Liver (tissue), 9 donors: ENCODE data around the gene GPT2. TPM values are rescaled to one million over a fixed set of nuclear protein-coding genes. Genes with fewer than 3 reads are reported as not detected.
"Not testable (repeated sequence)": the region's sequence is repeated elsewhere in the genome, so short reads cannot be mapped to it uniquely, and the experiment has no call there.

Experiments used
- DNase-seq: peaks from one replicate; pipeline ENCODE4 v3.0.0-alpha.2; 2017; ENCODE audit warnings: low spot score
- H3K27ac ChIP-seq, 2 donors: one replicate each; pipeline ENCODE4 v1.7.0; 2013; ENCODE audit warnings: inconsistent platforms in 2 of 2, low read length in 2 of 2, control low read depth in 1 of 2, low read depth in 1 of 2, mild to moderate bottlenecking in 1 of 2
- H3K27me3 ChIP-seq, 4 donors: one replicate each; pipeline versions ENCODE4 v1.6.1 to v1.7.0; 2013; ENCODE audit warnings: low read length in 3 of 4, inconsistent platforms in 1 of 4, mild to moderate bottlenecking in 1 of 4, moderate library complexity in 1 of 4; ENCODE audit not compliant: control insufficient read depth in 4 of 4, insufficient read depth in 4 of 4
- H3K36me3 ChIP-seq, 4 donors: one replicate each; pipeline versions ENCODE4 v1.6.1 to v1.7.0; 2013; ENCODE audit warnings: low read length in 3 of 4, mild to moderate bottlenecking in 3 of 4, low read depth in 1 of 4, moderate library complexity in 1 of 4; ENCODE audit not compliant: control insufficient read depth in 4 of 4, insufficient read depth in 3 of 4
- H3K4me1 ChIP-seq, 4 donors: one replicate each; pipeline versions ENCODE4 v1.6.1 to v1.7.0; 2013; ENCODE audit warnings: low read length in 3 of 4, mild to moderate bottlenecking in 3 of 4, moderate library complexity in 1 of 4; ENCODE audit not compliant: control insufficient read depth in 4 of 4, insufficient read depth in 4 of 4
- H3K4me3 ChIP-seq, 3 donors: one replicate each; pipeline versions ENCODE4 v1.6.1 to v1.7.0; 2013; ENCODE audit warnings: low read length in 3 of 3, control low read depth in 1 of 3, low read depth in 1 of 3, mild to moderate bottlenecking in 1 of 3
- H3K9ac ChIP-seq, 2 donors: one replicate each; pipeline ENCODE4 v1.7.0; 2013; ENCODE audit warnings: low read length in 2 of 2, mild to moderate bottlenecking in 2 of 2, moderate library complexity in 2 of 2, control low read depth in 1 of 2, low read depth in 1 of 2
- H3K9me3 ChIP-seq, 4 donors: one replicate each; pipeline versions ENCODE4 v1.6.1 to v1.7.0; 2013; ENCODE audit warnings: low read length in 3 of 4; ENCODE audit not compliant: control insufficient read depth in 4 of 4
- ATF3 ChIP-seq: IDR thresholded peaks from 2 replicates; pipeline ENCODE4 v1.6.1; 2016; ENCODE audit warnings: antibody characterized with exemption
- CTCF ChIP-seq: fragments of 150-350 bp; IDR thresholded peaks from 2 replicates; pipeline ENCODE4 v1.5.1; 2017; ENCODE audit warnings: improper control_type of control experiment, low read depth, low read length; ENCODE audit not compliant: missing input control
- EGR1 ChIP-seq, 2 donors: IDR thresholded peaks; 2 replicates each; pipeline ENCODE4 v1.6.1; 2016 to 2018; ENCODE audit warnings: antibody characterized with exemption in 2 of 2, low read depth in 2 of 2
- FOXA1 ChIP-seq: IDR thresholded peaks from 2 replicates; pipeline ENCODE4 v1.6.1; 2016; ENCODE audit warnings: antibody characterized with exemption
- FOXA2 ChIP-seq: IDR thresholded peaks from 2 replicates; pipeline ENCODE4 v1.6.1; 2016; ENCODE audit warnings: antibody characterized with exemption
- GABPA ChIP-seq, 2 donors: IDR thresholded peaks in 1 of 2; conservative IDR thresholded peaks in 1 of 2; 2 replicates each; pipeline ENCODE4 v1.6.1; 2016; ENCODE audit warnings: antibody characterized with exemption in 2 of 2, mild to moderate bottlenecking in 1 of 2, moderate library complexity in 1 of 2
- HNF4A ChIP-seq, 2 donors: conservative IDR thresholded peaks; 2 replicates each; pipeline ENCODE4 v1.6.1; 2016; ENCODE audit warnings: antibody characterized with exemption in 2 of 2, mild to moderate bottlenecking in 2 of 2
- HNF4G ChIP-seq: IDR thresholded peaks from 2 replicates; pipeline ENCODE4 v1.6.1; 2016; ENCODE audit warnings: antibody characterized with exemption
- JUND ChIP-seq, 2 donors: IDR thresholded peaks; 2 replicates each; pipeline ENCODE4 v1.6.1; 2016; ENCODE audit warnings: antibody characterized with exemption in 2 of 2
- MAX ChIP-seq: IDR thresholded peaks from 2 replicates; pipeline ENCODE4 v1.6.1; 2016; ENCODE audit warnings: antibody characterized with exemption
- NR2F2 ChIP-seq: IDR thresholded peaks from 2 replicates; pipeline ENCODE4 v1.6.1; 2016; ENCODE audit warnings: antibody characterized with exemption
- RAD21 ChIP-seq, 2 donors: IDR thresholded peaks; 2 replicates each; pipeline ENCODE4 v1.6.1; 2016; ENCODE audit warnings: antibody characterized with exemption in 2 of 2, mild to moderate bottlenecking in 2 of 2
- REST ChIP-seq: IDR thresholded peaks from 2 replicates; pipeline ENCODE4 v1.6.1; 2016; ENCODE audit warnings: antibody characterized with exemption, mild to moderate bottlenecking
- RXRA ChIP-seq, 2 donors: IDR thresholded peaks; 2 replicates each; pipeline ENCODE4 v1.6.1; 2017 to 2018; ENCODE audit warnings: antibody characterized with exemption in 2 of 2, mild to moderate bottlenecking in 1 of 2
- SP1 ChIP-seq: IDR thresholded peaks from 2 replicates; pipeline ENCODE4 v1.6.1; 2018; ENCODE audit warnings: antibody characterized with exemption, mild to moderate bottlenecking
- TAF1 ChIP-seq: conservative IDR thresholded peaks from 2 replicates; pipeline ENCODE4 v1.6.1; 2016; ENCODE audit warnings: antibody characterized with exemption, mild to moderate bottlenecking
- YY1 ChIP-seq: IDR thresholded peaks from 2 replicates; pipeline ENCODE4 v1.6.1; 2016; ENCODE audit warnings: antibody characterized with exemption, mild to moderate bottlenecking
- ZBTB33 ChIP-seq: IDR thresholded peaks from 2 replicates; pipeline ENCODE4 v1.6.1; 2016; ENCODE audit warnings: antibody characterized with exemption
- WGBS: extraction: QIAGEN DNeasy Blood & Tissue Kit; methylation state at CpG from one replicate; pipeline ENCODE4 v1.1.7; 2013; 5-methylcytosine and 5-hydroxymethylcytosine counted together
- polyA plus RNA-seq, 2 donors: library from polyadenylated mRNA; stranded (reverse) in 1 of 2; unstranded in 1 of 2; fragments of 200-250 nt in 1 of 2; fragments of >200 nt in 1 of 2; fragmentation: Nextera tagmentation in 1 of 2; extraction: Ambion mirVana in 1 of 2; gene quantifications; one replicate each; pipeline versions ENCODE4 v1.2.1 to v1.2.3, GENCODE V29; 2013 to 2015
- total RNA-seq, 2 donors: library from RNA; depleted of rRNA; stranded (reverse); fragments of >200 nt; gene quantifications; one replicate each; pipeline ENCODE4 v1.2.3, GENCODE V29; 2014
- donor health status: healthy.
- donor health status: healthy.
- donor health status: healthy.
- donor health status: healthy.
- donor health status: healthy.

Gene GPT2
- total and polyA plus RNA-seq, 4 donors, result 6.8 to 78.3 (median 47.0) TPM

GRCh38 chr16:46937536-46937935 is 53.4 kb downstream of the GPT2 start:
- Histone ChIP-seq H3K9me3 (no peaks in the 10 kb centered on the region), H3K9ac (no peak overlapping the region), H3K4me1 (no peaks in the 10 kb centered on the region), H3K36me3 (no peaks in the 10 kb centered on the region), H3K4me3 (no peak overlapping the region), H3K27me3 (no peaks in the 10 kb centered on the region), H3K27ac (no peak overlapping the region)
- TF ChIP-seq GABPA (IDR thresholded peaks at IDR 0.05 in 1 of 2, conservative IDR thresholded peaks at IDR 0.05 in 1 of 2), result no peak
- TF ChIP-seq HNF4A (conservative IDR thresholded peaks at IDR 0.05), result no peak
- TF ChIP-seq RAD21 (IDR thresholded peaks at IDR 0.05), result no peak
- no peak for TF ChIP-seq SP1
- TF ChIP-seq RXRA (IDR thresholded peaks at IDR 0.05), result no peak
- no peak for TF ChIP-seq ZBTB33
- TF ChIP-seq FOXA2, result no peak
- TF ChIP-seq ATF3, result no peak
- no peak for TF ChIP-seq HNF4G
- TF ChIP-seq CTCF, result no peak
- no peak for TF ChIP-seq REST
- TF ChIP-seq YY1, result no peak
- no peak for TF ChIP-seq MAX
- no peak for TF ChIP-seq FOXA1
- no peak for TF ChIP-seq NR2F2
- no peak for TF ChIP-seq JUND (IDR thresholded peaks at IDR 0.05)
- no peak for TF ChIP-seq TAF1
- TF ChIP-seq EGR1 (IDR thresholded peaks at IDR 0.05; ENCODE audit: low read depth in 2 of 2), result no peak
- no peak for DNase-seq

- 61% methylated on average over 8 of the region's 8 CpGs for WGBS
- H3K4me3 ChIP-seq, H3K27ac ChIP-seq, H3K9ac ChIP-seq, H3K36me3 ChIP-seq, DNase-seq, H3K27me3 ChIP-seq, H3K9me3 ChIP-seq, H3K4me1 ChIP-seq: not testable (repeated sequence)
- TF ChIP-seq RXRA (IDR thresholded peaks at IDR 0.05), result peak; percentile 76 to 81
- TF ChIP-seq SP1, result peak; percentile 32
- peak; percentile 43 to 45 for TF ChIP-seq HNF4A (conservative IDR thresholded peaks at IDR 0.05)
Measured at GRCh38 chr16:46944713-46945112, 60.6 kb downstream of the GPT2 start.
